Measurements from ENCODE around the gene PLXNB2.

PLXNB2 gene

GRCh38 chr22:50296658-50297490 lies 10.6 kb downstream of the PLXNB2 start:
- DNase-seq, result no peak

DNA sequence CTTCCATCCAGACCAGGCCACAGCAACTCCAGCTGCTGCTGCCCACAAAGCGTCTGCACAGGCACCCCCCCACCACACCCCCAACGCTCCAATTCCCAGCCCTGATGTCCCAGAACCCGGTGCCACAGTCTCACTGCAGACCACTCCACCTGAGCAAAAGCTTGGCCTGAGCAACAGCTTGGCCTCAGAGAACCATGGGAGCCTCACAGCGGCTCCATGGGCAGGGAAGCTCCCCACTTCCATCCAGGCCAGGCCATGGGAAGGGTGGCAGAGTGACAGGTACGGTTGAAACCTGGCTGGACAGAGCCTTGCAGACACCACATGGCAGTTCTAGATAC lies 13.2 kb downstream of the PLXNB2 start:
- no peak for DNase-seq

DNA sequence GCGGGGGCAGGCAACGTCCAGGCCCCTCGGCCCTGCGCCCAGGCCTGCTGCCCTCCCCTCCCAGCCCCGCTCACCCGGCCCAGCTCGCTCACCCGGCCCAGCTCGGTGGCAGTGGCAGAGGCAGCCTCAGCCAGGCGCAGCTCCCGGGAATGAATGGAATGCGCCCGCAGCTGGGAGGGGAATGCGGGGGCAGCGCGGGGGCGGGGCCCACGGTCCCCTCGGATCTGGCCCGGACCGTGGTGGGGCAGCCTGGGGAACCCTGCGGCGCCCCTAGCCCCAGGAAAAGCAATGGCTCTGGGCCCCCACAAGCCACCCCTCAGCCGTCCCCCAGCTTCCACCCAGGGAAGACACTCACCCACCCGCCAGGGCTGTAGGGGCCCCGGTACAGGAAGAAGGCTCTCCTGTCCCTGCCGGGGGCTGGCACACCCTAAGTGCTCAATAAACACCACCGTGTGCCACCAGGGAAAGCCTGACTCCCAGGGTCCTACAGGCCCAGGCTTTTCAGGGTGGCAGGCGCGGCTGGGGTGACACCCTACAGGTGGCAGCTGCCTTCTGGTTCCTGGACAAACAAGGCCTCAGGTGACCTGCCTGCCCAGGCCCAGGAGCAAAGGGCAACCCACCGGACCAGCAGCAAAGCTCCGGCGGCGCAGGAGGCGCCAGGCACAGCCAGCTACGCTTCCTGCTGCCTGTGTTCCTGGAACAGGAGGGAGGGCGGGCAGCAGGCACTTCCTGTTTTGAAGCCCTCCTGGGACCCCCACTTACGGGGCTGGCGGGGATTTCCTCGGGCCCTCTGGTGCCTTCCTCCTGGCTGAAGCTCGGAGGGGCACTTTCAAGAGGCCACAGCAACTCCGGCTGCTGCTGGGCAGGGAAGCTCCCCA lies 13.8 kb downstream of the PLXNB2 start:
- DNase-seq, result no peak

DNA sequence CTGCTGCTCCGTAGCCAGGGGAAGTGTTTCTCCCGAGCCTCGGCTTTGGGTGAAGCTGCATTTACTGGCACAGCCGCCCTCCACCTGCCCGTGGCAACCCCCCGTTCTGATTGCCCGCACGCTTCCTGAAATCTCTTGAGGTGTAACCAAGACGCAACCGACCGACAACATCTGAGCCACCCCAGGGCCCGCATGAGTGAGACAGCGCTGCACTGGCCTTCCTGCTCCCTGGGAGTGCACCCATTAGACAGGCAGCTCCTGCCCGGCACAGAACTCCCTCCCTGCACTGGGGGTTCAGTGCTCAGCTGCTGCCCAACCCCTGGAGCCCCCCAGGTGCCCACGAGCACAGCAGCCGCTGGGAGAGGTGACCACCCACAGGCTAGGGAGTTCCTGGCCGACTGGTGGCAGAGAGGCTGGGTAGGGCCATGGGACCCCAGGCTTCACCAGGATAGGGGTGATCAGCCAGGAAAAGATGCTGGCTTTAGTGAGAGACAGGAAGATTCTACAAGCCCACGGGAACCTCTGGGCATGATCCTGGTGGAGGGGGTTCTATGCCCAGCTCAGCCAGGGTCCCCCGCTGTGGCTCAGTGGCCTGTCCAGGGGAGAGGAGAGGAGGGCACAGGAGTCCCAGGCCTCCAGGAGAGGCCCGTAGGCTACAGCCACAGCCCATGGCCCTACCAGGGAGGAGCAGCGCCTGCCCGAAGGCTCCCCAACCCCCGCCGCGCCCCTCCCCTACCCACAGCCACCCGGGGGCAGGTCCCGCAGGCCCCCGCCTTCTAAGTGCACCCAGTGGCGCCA lies 14.6 kb downstream of the PLXNB2 start:
- no peak for DNase-seq

DNA sequence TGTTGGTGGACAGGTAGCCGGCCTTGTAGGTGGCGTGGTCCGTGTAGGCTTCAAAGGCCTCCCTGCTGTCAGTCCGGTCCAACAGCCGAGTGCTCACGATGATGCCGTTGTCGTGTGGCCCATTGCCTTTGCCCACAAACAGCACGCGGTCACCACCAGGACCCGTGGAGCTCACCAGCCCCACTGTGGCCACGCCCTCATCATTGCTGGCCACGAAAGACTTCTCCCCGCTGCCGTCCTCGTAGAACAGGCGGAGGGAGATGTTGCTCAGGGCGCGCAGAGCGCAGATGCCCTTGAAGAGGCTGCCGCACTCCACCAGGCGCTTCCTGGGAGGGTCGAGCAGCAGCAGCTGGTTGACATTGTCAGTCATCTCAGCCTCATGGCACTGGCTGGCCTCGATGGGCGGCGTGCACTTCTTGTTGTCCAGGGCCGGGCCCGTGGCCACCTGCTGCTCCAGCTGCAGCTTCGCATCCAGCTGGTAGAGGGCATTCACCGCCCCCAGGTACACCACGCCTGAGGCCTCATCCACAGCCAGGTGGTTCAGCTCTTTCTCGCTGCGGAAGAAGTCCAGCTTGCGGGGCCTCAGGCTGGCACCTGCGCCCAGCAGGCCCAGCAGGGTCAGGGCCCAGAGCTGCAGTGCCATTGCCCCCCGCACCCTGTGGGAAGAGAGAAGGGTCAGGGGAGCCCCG lies 17.4 kb downstream of the PLXNB2 start:
- no peak for DNase-seq

DNA sequence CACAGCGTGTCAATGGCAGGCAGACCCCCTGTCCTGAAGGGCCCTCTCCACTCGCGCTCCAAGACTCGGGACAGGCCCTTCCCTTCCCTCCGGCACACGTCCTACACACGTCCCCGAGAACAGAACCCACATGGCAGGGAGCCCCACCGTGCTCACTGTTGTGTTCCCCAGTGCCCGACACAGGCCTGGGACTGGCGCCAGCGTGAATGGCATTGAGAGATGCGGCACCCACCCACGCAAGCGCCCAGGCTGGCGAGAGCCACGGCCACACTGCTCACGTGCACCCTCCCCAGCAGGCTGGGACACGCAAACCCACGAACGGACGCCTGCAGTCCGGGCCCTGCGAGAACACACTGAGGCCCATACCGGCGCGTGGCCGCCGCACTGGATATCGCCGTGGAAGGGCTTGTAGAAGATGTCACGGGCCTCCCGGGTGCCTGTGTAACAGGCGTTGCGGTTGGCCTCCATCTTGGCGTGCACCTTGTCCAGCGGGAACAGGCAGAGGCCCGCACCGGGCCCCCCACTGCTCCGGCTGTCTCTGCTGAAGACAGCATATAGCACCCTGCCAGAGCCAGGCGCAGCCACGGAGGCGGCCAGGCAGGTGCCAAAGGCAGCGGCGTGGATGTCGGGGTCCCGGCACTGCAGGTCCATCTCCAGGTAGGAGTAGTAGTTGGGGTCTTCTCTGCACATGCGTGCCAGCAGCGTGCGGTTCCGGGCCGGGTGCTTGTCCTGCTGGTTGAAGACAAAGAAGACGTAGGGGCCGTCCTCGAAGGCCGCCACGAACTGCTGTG lies 18.1 kb downstream of the PLXNB2 start:
- DNase-seq, result no peak

DNA sequence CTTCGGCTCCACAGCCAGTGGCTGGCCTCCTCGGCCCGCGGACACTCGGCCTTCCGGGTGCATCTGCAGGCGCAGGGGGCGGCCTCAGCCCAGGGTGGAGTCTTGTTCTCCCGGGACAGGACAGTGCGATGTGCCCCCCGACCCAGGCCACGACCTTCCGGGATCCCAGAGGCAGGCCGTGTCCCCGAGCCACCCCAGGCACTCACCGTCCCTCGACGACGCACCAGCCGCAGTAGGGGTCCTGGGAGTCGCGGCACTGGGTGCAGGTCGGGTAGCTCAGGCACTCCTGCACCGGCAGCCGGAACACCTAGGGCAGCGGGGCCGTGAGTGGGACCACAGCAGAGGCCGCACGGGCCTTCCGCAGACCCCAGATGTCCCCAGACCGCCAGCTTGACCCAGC lies 19.7 kb downstream of the PLXNB2 start:
- DNase-seq, result no peak

- no peak for DNase-seq
These were observed 20.6 kb downstream of the PLXNB2 start for GRCh38 chr22:50286701-50287318.

GRCh38 chr22:50286275-50286674 lies 21.2 kb downstream of the PLXNB2 start:
- no peak for DNase-seq

- DNase-seq, result no peak
These were observed 21.7 kb downstream of the PLXNB2 start for GRCh38 chr22:50285568-50286229.

DNA sequence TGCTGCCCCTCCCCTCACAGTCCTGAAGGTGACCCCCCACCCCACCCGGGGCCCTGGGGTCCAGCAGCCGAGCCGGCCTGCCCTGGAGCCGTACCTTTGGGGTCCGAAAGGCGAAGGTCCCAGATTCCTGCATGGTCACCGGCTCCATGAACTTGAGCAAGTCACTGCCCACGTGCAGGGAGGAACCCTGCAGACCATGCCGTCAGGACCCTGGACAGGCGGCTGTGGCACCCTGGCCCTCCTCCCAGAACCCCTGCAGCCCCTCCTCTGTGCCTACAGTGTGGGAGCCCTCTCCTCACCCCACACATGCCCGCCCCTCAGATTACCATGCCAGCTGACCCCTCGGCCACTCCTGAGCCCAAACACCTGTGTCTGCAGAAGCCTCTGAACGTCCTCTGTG lies 23.0 kb downstream of the PLXNB2 start:
- DNase-seq, result no peak

- no peak for DNase-seq
These were observed 23.6 kb downstream of the PLXNB2 start for GRCh38 chr22:50283821-50284220.

DNA sequence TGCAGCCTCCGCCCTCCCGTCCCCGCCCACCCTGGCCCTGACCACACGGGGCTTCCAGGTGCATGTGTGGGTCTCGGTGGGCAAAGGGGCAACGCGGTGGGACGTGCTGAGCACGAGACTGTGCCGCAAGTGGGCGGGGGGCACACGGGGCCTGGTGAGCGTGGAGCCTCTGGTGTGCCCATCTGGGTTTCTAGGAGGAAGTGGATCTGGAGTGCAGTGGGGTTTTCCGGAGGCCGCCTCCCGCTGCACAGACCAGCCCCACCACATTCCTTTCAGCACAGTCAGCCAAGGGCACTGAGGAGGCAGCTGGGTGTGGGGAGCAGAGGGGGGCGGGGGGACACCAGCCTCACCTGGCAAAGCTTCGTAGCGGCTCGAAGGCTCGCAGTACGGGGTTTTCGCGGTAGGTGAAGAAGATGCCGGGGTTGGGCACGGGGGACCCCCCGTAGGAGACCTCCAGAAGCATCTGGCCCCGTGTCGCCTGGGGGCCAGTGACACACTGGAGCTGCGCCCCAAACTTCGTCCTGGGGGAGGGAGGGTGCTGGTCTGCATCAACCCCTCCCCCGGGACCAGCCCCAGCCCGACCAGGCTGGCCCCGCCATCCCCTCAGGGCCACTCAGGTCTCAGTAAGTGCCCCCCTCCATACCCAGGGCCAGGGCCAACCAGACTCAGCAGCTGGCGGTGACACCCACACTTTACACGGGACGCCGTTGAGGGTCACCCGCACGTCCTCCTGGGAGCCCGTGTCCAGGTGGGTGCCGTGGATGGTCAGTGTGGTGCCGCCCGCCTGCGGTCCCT lies 24.9 kb downstream of the PLXNB2 start:
- DNase-seq, result no peak

DNA sequence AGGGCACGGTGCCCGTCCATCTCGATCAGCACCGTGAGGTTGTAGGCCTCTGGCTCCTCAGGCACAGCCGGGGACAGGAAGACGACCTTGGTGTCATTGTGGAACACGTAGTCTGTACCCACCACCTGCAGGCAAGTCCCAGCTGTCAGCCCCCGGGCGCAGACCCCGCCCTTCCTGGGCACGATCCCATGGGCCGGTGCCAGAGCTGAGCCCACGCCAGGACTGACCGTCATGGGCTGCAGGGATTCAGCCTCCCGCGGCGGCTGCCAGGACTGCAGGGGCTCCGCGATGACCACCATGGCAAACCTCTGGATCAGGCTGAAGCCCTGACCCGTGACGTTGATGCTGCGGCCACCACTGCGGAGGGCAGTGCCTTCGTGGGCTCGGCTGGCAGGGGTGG lies 25.5 kb downstream of the PLXNB2 start:
- no peak for DNase-seq

GRCh38 chr22:50281384-50281760 lies 26.1 kb downstream of the PLXNB2 start:
- DNase-seq, result no peak

GRCh38 chr22:50280708-50281383 lies 26.6 kb downstream of the PLXNB2 start:
- DNase-seq, result no peak

DNA sequence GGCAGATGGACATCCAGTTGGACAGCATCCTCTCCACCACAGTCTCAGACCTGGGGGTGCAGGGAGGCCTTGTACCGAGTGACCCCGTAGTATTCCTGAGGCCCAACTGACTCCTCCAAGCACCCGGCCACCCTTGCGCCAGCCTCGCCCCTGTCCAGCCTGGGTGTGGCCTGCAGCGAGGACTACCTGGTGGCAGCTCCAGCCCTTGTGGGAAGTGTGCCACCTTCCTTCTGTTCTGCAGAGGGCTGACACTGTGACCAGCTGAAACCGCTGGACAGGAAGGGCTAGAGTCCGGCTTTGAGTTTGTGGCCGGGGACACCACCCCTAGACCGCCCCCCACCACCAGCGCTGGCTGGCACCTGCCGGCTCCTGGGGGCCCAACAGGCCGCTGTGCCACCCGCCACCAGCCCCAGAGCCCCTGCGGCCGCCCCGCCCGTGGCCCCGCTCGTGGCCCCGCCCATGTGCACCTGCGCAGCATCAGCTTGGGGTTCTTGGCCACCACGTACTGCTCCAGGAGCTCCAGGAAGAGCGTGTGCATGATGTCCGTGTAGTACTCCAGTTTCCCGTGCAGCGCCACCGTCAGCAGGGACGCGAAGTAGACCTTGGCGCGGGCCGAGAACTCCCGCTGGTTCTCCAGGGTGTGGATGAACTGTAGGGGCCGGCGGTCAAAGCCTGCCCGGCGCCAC lies 27.3 kb downstream of the PLXNB2 start:
- DNase-seq, result no peak

DNA sequence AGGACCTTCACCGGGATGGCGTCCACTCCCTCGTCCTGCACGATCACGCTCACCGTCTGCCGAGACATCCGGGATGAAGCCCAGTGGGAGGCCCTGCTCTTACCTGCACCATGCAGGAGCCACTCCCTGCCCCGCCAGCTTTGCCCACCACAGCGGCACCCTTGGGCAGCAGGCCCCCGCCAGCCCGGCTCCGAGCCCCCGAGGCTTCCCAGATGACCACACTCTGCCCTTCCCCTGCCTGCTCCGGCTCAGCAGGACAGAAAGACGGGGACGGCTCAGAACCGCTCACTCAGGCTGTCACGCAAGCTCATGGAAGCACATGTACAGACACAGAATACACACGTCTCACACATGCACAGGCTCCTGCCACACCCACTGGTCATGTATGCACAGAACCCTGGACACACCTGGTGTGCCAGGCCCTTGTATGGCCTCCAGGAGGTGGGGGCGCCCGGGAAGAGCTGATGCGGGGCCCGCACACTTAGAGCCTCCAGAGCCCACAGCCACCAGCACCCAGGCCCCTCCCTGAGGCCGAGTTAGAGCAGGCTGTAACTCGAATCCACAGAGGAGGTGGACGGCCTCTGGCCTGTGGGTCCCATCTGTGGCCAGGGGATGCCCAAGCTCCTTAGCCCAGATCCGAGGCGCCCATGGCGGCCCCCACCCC lies 28.4 kb downstream of the PLXNB2 start:
- DNase-seq, result no peak
